HepG2 (cell line): Measurements from ENCODE around the gene VTI1B. TPM values are rescaled to one million over a fixed set of nuclear protein-coding genes. Genes with fewer than 3 reads are reported as not detected.

Experiments
- ATAC-seq: fragments of 200-7000 bp; cut with Tn5 transposase; 3 replicates; pipeline ENCODE4 v1.9.1; 2020; ENCODE audit warnings: mild to moderate bottlenecking, moderate library complexity
- BruUV-seq: library from RNA; stranded (reverse); fragments of 400-500 nt; replicated peaks from 2 replicates; lab custom pipeline; 2021; lab: Mats Ljungman, UMichigan
- CTCF ChIA-PET: fragments of 300-600 bp; formaldehyde crosslinking; extraction: SDS; loops from one replicate; lab custom pipeline; 2021; ENCODE audit warnings: low total read pairs, inconsistent platforms, low intra/inter-chr PET ratio; lab: Yijun Ruan, JAX
- POLR2A ChIA-PET: fragments of 350-600 bp; sonication (Branson Sonifier 250); formaldehyde crosslinking; loops from one replicate; lab custom pipeline; 2020; ENCODE audit warnings: antibody characterized with exemption, inconsistent platforms; lab: Yijun Ruan, JAX
- DNase-seq: peaks from one replicate; pipeline ENCODE4 v3.0.0-alpha.2; 2015; ENCODE audit warnings: low spot score
- FAIRE-seq: peaks from 3 replicates; lab custom pipeline; 2011; peaks lifted over from hg19 to GRCh38; lab: Jason Lieb, UNC
- H2AFZ ChIP-seq: one replicate; pipeline ENCODE4 v1.6.1; 2011; ENCODE audit warnings: low read length, inconsistent platforms
- H3K27ac ChIP-seq: fragments of 300-600 bp; 3 replicates; pipeline ENCODE4 v1.8.0; 2011; ENCODE audit warnings: mixed run types, mild to moderate bottlenecking, mixed read lengths, low read length, inconsistent platforms; ENCODE audit not compliant: insufficient read depth; ENCODE audit errors: extremely low read length
- H3K27me3 ChIP-seq, 2 experiments: fragments of 200-600 bp in 1 of 2; 2 replicates in 1 of 2; 3 replicates in 1 of 2; pipeline versions ENCODE4 v1.6.0 to v1.8.0; 2011; ENCODE audit warnings: low read length in 2 of 2, mild to moderate bottlenecking in 2 of 2, moderate library complexity in 2 of 2, inconsistent platforms in 1 of 2; ENCODE audit not compliant: insufficient read depth in 2 of 2, control insufficient read depth in 1 of 2
- H3K36me3 ChIP-seq, 2 experiments: fragments of 200-600 bp in 1 of 2; replicated peaks in 1 of 2; 2 replicates in 1 of 2; 3 replicates in 1 of 2; pipeline versions ENCODE4 v1.5.1 to v1.8.0; 2011; ENCODE audit warnings: low read length in 2 of 2, inconsistent platforms in 1 of 2; ENCODE audit not compliant: insufficient read depth in 2 of 2, control insufficient read depth in 1 of 2
- H3K4me1 ChIP-seq: 2 replicates; pipeline ENCODE4 v1.5.1; 2012; ENCODE audit warnings: low read length, inconsistent platforms; ENCODE audit not compliant: insufficient read depth
- H3K4me2 ChIP-seq: 2 replicates; pipeline ENCODE4 v1.6.0; 2011; ENCODE audit warnings: low read depth, low read length, inconsistent platforms
- H3K4me3 ChIP-seq, 3 experiments: fragments of 200-600 bp in 1 of 3; sonication (generic), shearing (Covaris generic) in 1 of 3; replicated peaks in 1 of 3; 2 replicates each; pipeline ENCODE4 v1.5.1; 2011 to 2016; ENCODE audit warnings: low read length in 3 of 3, inconsistent platforms in 2 of 3, low read depth in 2 of 3, mild to moderate bottlenecking in 2 of 3, control low read depth in 1 of 3, mixed read lengths in 1 of 3; ENCODE audit not compliant: insufficient read depth in 1 of 3
- H3K79me2 ChIP-seq: one replicate; pipeline ENCODE4 v1.6.1; 2011; ENCODE audit warnings: low read length, inconsistent platforms; ENCODE audit not compliant: insufficient read depth
- H3K9ac ChIP-seq: 2 replicates; pipeline ENCODE4 v1.6.0; 2011; ENCODE audit warnings: mild to moderate bottlenecking, low read depth, low read length, inconsistent platforms; ENCODE audit not compliant: insufficient read depth
- H3K9me3 ChIP-seq: 2 replicates; pipeline ENCODE4 v1.5.1; 2012; ENCODE audit warnings: mild to moderate bottlenecking, low read length
- H4K20me1 ChIP-seq: 2 replicates; pipeline ENCODE4 v1.6.0; 2011; ENCODE audit warnings: inconsistent platforms, mild to moderate bottlenecking, low read length, moderate library complexity; ENCODE audit not compliant: insufficient read depth
- HDAC6 ChIP-seq: fragments of 200-600 bp; sonication (generic); IDR thresholded peaks from 2 replicates; pipeline ENCODE4 v1.7.0; 2017; ENCODE audit warnings: mild to moderate bottlenecking, antibody characterized with exemption, low read length, low read depth
- RARA ChIP-seq: IDR thresholded peaks from 2 replicates; pipeline ENCODE4 v1.6.1; 2016; ENCODE audit warnings: missing genetic modification reagents, missing compliant biosample characterization
- SIN3B ChIP-seq: fragments of 150-350 bp; IDR thresholded peaks from 2 replicates; pipeline ENCODE4 v1.6.1; 2014; ENCODE audit warnings: low read length
- SMAD9 ChIP-seq: sonication (generic); formaldehyde crosslinking; IDR thresholded peaks from 2 replicates; pipeline ENCODE4 v1.5.1; 2020; ENCODE audit warnings: mild to moderate bottlenecking, missing genetic modification reagents
- TCF12 ChIP-seq, 2 experiments: fragments of 450-650 bp in 1 of 2; sonication (generic) in 1 of 2; formaldehyde crosslinking in 1 of 2; IDR thresholded peaks; 2 replicates each; pipeline versions ENCODE4 v1.6.1 to v1.8.0; 2017 to 2022; ENCODE audit warnings: antibody characterized with exemption in 1 of 2, mild to moderate bottlenecking in 1 of 2, missing genetic modification reagents in 1 of 2, moderate library complexity in 1 of 2
- ZNF143 ChIP-seq: sonication (generic); formaldehyde crosslinking; IDR thresholded peaks from 2 replicates; pipeline ENCODE4 v1.4.0; 2020; ENCODE audit warnings: missing genetic modification reagents
- ZNF33A ChIP-seq: sonication (generic); formaldehyde crosslinking; IDR thresholded peaks from 2 replicates; pipeline ENCODE4 v1.5.1; 2020; ENCODE audit warnings: missing genetic modification reagents, mild to moderate bottlenecking, moderate library complexity, borderline replicate concordance
- ZNF761 ChIP-seq: sonication (generic); formaldehyde crosslinking; conservative IDR thresholded peaks from 2 replicates; pipeline ENCODE4 v1.4.0; 2020; ENCODE audit warnings: mild to moderate bottlenecking, missing genetic modification reagents
- WGBS: methylation state at CpG from one replicate; pipeline ENCODE4 v1.1.6; 2017; ENCODE audit warnings: low lambda C conversion rate; 5-methylcytosine and 5-hydroxymethylcytosine counted together
- in situ Hi-C: cut with HindIII; loops from 2 replicates; pipeline ENCODE4 v1.10.0; 2017; ENCODE audit warnings: low pct_unique_long_range_greater_than_20kb; ENCODE audit not compliant: extremely low pct_ligation_motif_present
- intact Hi-C: fragments of 100-400 bp; cut with micrococcal nuclease; formaldehyde crosslinking; loops from one replicate; pipeline ENCODE4 v1.10.0; 2022; ENCODE audit not compliant: unreplicated experiment
- polyA plus RNA-seq, 8 experiments: library from polyadenylated mRNA; depleted of rRNA in 3 of 8; stranded (reverse) in 7 of 8; unstranded in 1 of 8; fragments of >200 nt; fragmentation: Illumina TruSeq in 4 of 8; extraction: Trizol in 4 of 8; gene quantifications; 2 replicates each; pipeline versions ENCODE4 v1.2.1 to v1.2.3, GENCODE V29; 2011 to 2016; ENCODE audit warnings: low read depth in 4 of 8, missing spikeins in 1 of 8, mixed read lengths in 1 of 8; ENCODE audit not compliant: insufficient read depth in 1 of 8
- total RNA-seq, 5 experiments: library from RNA; depleted of rRNA; stranded (reverse); fragments of >200 nt; fragmentation: Illumina TruSeq; extraction: Trizol; gene quantifications; 2 replicates each; pipeline ENCODE4 v1.2.3, GENCODE V29; 2016; ENCODE audit warnings: low read depth in 1 of 5
- TF ChIP-seq, protein P1 (sequence below): IDR thresholded peaks from 2 replicates; pipeline ENCODE4 v1.6.1; 2016; ENCODE audit warnings: missing compliant biosample characterization, missing genetic modification reagents, borderline replicate concordance
- TF ChIP-seq, protein P2 (sequence below): sonication (generic); formaldehyde crosslinking; IDR thresholded peaks from 2 replicates; pipeline ENCODE4 v1.5.0; 2020; ENCODE audit warnings: mild to moderate bottlenecking, missing genetic modification reagents, moderate library complexity

VTI1B gene
- total and polyA plus RNA-seq, 2 of the 13 experiments (the other 11 are each of a cell fraction or from before 2014, with no cell fraction given): 39.0 to 103 TPM

DNA sequence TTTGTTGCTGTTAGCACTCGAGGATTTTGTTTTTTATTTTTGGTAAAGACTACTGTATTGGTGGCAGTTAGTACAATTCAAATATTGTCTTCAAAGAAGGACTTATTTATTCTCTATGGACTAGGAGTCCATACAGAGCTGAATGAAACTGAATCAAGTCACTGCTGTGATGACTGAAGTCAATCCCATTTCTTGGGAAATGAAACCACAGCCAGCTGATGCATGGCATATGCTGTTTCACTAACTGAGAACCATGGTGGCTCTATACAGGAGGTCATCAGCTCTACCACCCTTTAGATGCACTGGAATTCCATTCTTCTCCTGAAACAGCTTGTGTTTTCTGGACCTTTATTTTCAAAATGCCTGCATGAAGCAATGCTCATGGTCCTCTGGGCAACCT lies 22.2 kb downstream of the VTI1B start:
- no peak overlapping the region for H3K9ac ChIP-seq
- no peaks in the 10 kb centered on the region for H3K79me2 ChIP-seq
- FAIRE-seq: no peak
- intact Hi-C loops: loop anchor here (5.0 kb wide), 1 partner anchor 70 kb away; no protein-coding TSS in a partner anchor
- peaks cover 34 to 87% of the 10 kb centered on the region in 2 experiments for H3K36me3 ChIP-seq
- TF ChIP-seq HDAC6: no peak
- TF ChIP-seq, all 625 proteins: peak for 0
- in situ Hi-C loops: no loop called here
- DNase-seq: no peak
- POLR2A ChIA-PET: no interaction called here
- CTCF ChIA-PET: no interaction called here
- no peak overlapping the region for H2AFZ ChIP-seq
- H3K4me3 ChIP-seq: no peak overlapping the region
- H3K4me2 ChIP-seq: no peak overlapping the region
- 93% methylated on average over 1 of the region's 1 CpG for WGBS
- no peaks in the 10 kb centered on the region for H3K9me3 ChIP-seq
- H3K27me3 ChIP-seq: no peaks in the 10 kb centered on the region
- no TSS peak for BruUV-seq
- H4K20me1 ChIP-seq: no peaks in the 10 kb centered on the region
- no peak for ATAC-seq
- no peaks in the 10 kb centered on the region for H3K4me1 ChIP-seq
- H3K27ac ChIP-seq: no peak overlapping the region

DNA sequence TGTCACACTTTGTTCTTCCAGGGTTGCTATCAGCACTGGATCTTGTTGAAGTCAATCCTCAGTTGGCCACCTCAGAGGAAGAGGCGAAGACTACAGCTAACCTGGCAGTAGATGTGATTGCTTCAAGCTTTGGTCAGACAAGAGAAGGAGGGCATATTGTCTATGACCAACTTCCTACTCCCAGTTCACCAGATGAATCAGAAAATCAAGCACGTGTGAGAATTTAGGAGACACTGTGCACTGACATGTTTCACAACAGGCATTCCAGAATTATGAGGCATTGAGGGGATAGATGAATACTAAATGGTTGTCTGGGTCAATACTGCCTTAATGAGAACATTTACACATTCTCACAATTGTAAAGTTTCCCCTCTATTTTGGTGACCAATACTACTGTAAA lies 23.7 kb downstream of the VTI1B start:
- BruUV-seq: TSS peak; percentile 20
- Histone ChIP-seq H2AFZ (no peak overlapping the region), H3K9ac (no peak overlapping the region)
- CTCF ChIA-PET: no interaction called here
- TF ChIP-seq, protein P1, sequence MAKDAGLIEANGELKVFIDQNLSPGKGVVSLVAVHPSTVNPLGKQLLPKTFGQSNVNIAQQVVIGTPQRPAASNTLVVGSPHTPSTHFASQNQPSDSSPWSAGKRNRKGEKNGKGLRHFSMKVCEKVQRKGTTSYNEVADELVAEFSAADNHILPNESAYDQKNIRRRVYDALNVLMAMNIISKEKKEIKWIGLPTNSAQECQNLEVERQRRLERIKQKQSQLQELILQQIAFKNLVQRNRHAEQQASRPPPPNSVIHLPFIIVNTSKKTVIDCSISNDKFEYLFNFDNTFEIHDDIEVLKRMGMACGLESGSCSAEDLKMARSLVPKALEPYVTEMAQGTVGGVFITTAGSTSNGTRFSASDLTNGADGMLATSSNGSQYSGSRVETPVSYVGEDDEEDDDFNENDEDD (CRISPR knock-in tag): no peak
- no peak for TF ChIP-seq TCF12 (IDR thresholded peaks at IDR 0.05)
- no peak for TF ChIP-seq TCF12 (CRISPR knock-in tag; IDR thresholded peaks at IDR 0.05)
- TF ChIP-seq, protein P2, sequence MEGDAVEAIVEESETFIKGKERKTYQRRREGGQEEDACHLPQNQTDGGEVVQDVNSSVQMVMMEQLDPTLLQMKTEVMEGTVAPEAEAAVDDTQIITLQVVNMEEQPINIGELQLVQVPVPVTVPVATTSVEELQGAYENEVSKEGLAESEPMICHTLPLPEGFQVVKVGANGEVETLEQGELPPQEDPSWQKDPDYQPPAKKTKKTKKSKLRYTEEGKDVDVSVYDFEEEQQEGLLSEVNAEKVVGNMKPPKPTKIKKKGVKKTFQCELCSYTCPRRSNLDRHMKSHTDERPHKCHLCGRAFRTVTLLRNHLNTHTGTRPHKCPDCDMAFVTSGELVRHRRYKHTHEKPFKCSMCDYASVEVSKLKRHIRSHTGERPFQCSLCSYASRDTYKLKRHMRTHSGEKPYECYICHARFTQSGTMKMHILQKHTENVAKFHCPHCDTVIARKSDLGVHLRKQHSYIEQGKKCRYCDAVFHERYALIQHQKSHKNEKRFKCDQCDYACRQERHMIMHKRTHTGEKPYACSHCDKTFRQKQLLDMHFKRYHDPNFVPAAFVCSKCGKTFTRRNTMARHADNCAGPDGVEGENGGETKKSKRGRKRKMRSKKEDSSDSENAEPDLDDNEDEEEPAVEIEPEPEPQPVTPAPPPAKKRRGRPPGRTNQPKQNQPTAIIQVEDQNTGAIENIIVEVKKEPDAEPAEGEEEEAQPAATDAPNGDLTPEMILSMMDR: no peak
- no peak for TF ChIP-seq ZNF761 (CRISPR knock-in tag)
- no peak for TF ChIP-seq ZNF143 (CRISPR knock-in tag)
- TF ChIP-seq SMAD9 (CRISPR knock-in tag): no peak
- TF ChIP-seq ZNF33A: no peak
- no peak for TF ChIP-seq RARA (CRISPR knock-in tag)
- no peak for TF ChIP-seq SIN3B
- TF ChIP-seq, all 625 proteins: peak for 0
- no peaks in the 10 kb centered on the region for H3K9me3 ChIP-seq
- H3K4me3 ChIP-seq: no peak overlapping the region
- no peak overlapping the region for H3K4me2 ChIP-seq
- no peak overlapping the region for H3K27ac ChIP-seq
- DNase-seq (no peak), ATAC-seq (no peak), FAIRE-seq (no peak)
- peaks cover 34 to 89% of the 10 kb centered on the region in 2 experiments for H3K36me3 ChIP-seq
- in situ Hi-C loops: no loop called here
- WGBS: 94% methylated on average over 2 of the region's 2 CpGs
- H3K4me1 ChIP-seq: no peaks in the 10 kb centered on the region
- no peaks in the 10 kb centered on the region for H3K79me2 ChIP-seq
- no peaks in the 10 kb centered on the region for H3K27me3 ChIP-seq
- H4K20me1 ChIP-seq: no peaks in the 10 kb centered on the region
- POLR2A ChIA-PET: no interaction called here
- intact Hi-C loops: loop anchor here (5.0 kb wide), 1 partner anchor 68 kb away; no protein-coding TSS in a partner anchor
